Hepatocyte (in vitro differentiated cells): ENCODE measurements around the gene SMCP.
A peak's percentile ranks its signal among the peaks of the same experiment; 100 is the strongest.

Experiments used
- CTCF ChIP-seq: fragments of 200-600 bp; sonication (generic); IDR thresholded peaks from 2 replicates; pipeline ENCODE4 v1.5.1; 2016; ENCODE audit warnings: antibody characterized with exemption, mild to moderate bottlenecking; ENCODE audit not compliant: poor library complexity
- EZH2 ChIP-seq: fragments of 200-600 bp; sonication (generic); IDR thresholded peaks from 2 replicates; pipeline ENCODE4 v1.6.1; 2016; ENCODE audit warnings: antibody characterized with exemption, mild to moderate bottlenecking, borderline replicate concordance

GRCh38 chr1:152869808-152870419, 8.2 kb upstream of the SMCP start:
- TF ChIP-seq CTCF (peak; percentile 33), EZH2 (no peak)
